Natural killer cell (primary cell): ENCODE data around the gene NRXN3. TPM values are rescaled to one million over a fixed set of nuclear protein-coding genes. Genes with fewer than 3 reads are reported as not detected.

Source experiments
- ATAC-seq, 3 donors: fragments of 150-1000 bp in 2 of 3; fragments of 200-7000 bp in 1 of 3; cut with Tn5 transposase; 1 replicate in 1 of 3; 2 replicates in 2 of 3; pipeline ENCODE4 v1.10.0; 2021; ENCODE audit warnings: mild to moderate bottlenecking in 2 of 3, moderate library complexity in 2 of 3
- DNase-seq, 2 donors: peaks; one replicate each; pipeline versions ENCODE4 v3.0.0 to v3.0.0-alpha.2; 2013 to 2021; ENCODE audit warnings: mixed read lengths in 1 of 2
- H3K27ac ChIP-seq: one replicate; pipeline ENCODE4 v1.5.1; 2013; ENCODE audit warnings: mild to moderate bottlenecking, low read length
- H3K27me3 ChIP-seq: one replicate; pipeline ENCODE4 v1.6.1; 2013; ENCODE audit warnings: low read length; ENCODE audit not compliant: control insufficient read depth, insufficient read depth
- H3K36me3 ChIP-seq: one replicate; pipeline ENCODE4 v1.6.1; 2013; ENCODE audit warnings: low read length; ENCODE audit not compliant: control insufficient read depth, insufficient read depth
- H3K4me1 ChIP-seq: one replicate; pipeline ENCODE4 v1.6.1; 2013; ENCODE audit warnings: low read length; ENCODE audit not compliant: control insufficient read depth, insufficient read depth
- H3K4me3 ChIP-seq: one replicate; pipeline ENCODE4 v1.5.1; 2013; ENCODE audit warnings: low read length
- H3K9me3 ChIP-seq: one replicate; pipeline ENCODE4 v1.6.1; 2013; ENCODE audit warnings: low read length; ENCODE audit not compliant: control insufficient read depth, insufficient read depth
- H3K27ac Mint-ChIP-seq, 2 donors: one replicate each; pipeline ENCODE4 v1.8.0; 2022; ENCODE audit warnings: mild to moderate bottlenecking in 2 of 2, mixed read lengths in 2 of 2, moderate library complexity in 1 of 2
- H3K27me3 Mint-ChIP-seq, 2 donors: one replicate each; pipeline ENCODE4 v1.8.0; 2022; ENCODE audit warnings: low read depth in 2 of 2, mixed read lengths in 2 of 2
- H3K36me3 Mint-ChIP-seq: one replicate; pipeline ENCODE4 v1.8.0; 2022; ENCODE audit warnings: mixed read lengths
- H3K4me1 Mint-ChIP-seq, 2 donors: one replicate each; pipeline ENCODE4 v1.8.0; 2022; ENCODE audit warnings: mixed read lengths in 2 of 2
- H3K4me3 Mint-ChIP-seq: one replicate; pipeline ENCODE4 v1.8.0; 2022; ENCODE audit warnings: mild to moderate bottlenecking, moderate library complexity, mixed read lengths
- H3K9me3 Mint-ChIP-seq, 2 donors: one replicate each; pipeline ENCODE4 v1.8.0; 2022; ENCODE audit warnings: mixed read lengths in 2 of 2
- CTCF ChIP-seq: fragments of 200-600 bp; IDR thresholded peaks from one replicate; pipeline ENCODE4 v1.8.0; 2022; ENCODE audit warnings: antibody characterized with exemption
- WGBS: methylation state at CpG from one replicate; pipeline ENCODE4 v1.1.7; 2013; ENCODE audit warnings: missing lambda C conversion rate; ENCODE audit not compliant: insufficient coverage; 5-methylcytosine and 5-hydroxymethylcytosine counted together
- intact Hi-C: fragments of 100-400 bp; cut with micrococcal nuclease; formaldehyde crosslinking; loops from one replicate; pipeline ENCODE4 v1.14.2; 2022
- total RNA-seq, 4 donors: library from RNA; stranded (reverse); fragments of 120-200 nt in 1 of 4; gene quantifications; one replicate each; pipeline versions ENCODE4 v1.2.3 to v1.2.4, GENCODE V29; 2013 to 2022

NRXN3 gene
- total RNA-seq, 3 donors from 2014 or later (not counting 1 experiment from before 2014, with no cell fraction given), result not detected

GRCh38 chr14:79356040-79356439, 1185.9 kb downstream of the NRXN3 start:
- Mint-ChIP-seq H3K27ac (no peak overlapping the region), H3K9me3 (peaks cover 0 to 3% of the 10 kb centered on the region in 2 donors), H3K27me3 (no peaks in the 10 kb centered on the region), H3K4me3 (no peak overlapping the region), H3K4me1 (no peaks in the 10 kb centered on the region), H3K36me3 (no peaks in the 10 kb centered on the region)
- ATAC-seq, result no peak
- TF ChIP-seq CTCF, result no peak
- WGBS, result 86% methylated on average over 2 of the region's 2 CpGs
- Histone ChIP-seq H3K27me3 (no peaks in the 10 kb centered on the region), H3K27ac (no peak overlapping the region), H3K4me1 (no peaks in the 10 kb centered on the region), H3K9me3 (no peaks in the 10 kb centered on the region), H3K4me3 (no peak overlapping the region), H3K36me3 (no peaks in the 10 kb centered on the region)
- intact Hi-C loops, result no loop called here
- no peak for DNase-seq

DNA sequence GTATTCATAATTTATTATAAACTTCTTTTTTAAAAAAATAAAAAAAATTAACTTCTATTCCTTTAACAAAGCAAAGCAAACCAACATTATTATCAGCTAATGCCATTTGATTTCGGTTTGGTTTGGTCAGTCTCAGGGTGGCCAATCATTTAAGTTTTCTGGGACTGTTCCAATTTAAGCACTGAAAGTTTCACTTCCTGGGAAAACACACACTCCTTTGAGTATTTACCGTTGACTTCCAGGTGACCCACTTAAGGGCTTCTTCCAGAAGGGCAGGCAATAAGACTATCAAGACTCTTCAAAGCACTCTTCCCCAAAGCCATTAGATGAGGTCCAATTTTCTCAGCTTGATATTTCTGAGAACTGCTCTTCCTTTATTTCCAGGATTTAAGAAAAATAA, 1187.1 kb downstream of the NRXN3 start:
- Histone ChIP-seq H3K9me3 (no peaks in the 10 kb centered on the region), H3K36me3 (no peaks in the 10 kb centered on the region), H3K27ac (no peak overlapping the region), H3K4me1 (no peaks in the 10 kb centered on the region), H3K4me3 (no peak overlapping the region), H3K27me3 (no peaks in the 10 kb centered on the region)
- no peak for ATAC-seq
- Mint-ChIP-seq H3K27ac (no peak overlapping the region), H3K9me3 (peaks cover 0 to 3% of the 10 kb centered on the region in 2 donors), H3K36me3 (no peaks in the 10 kb centered on the region), H3K4me3 (no peak overlapping the region), H3K27me3 (no peaks in the 10 kb centered on the region), H3K4me1 (no peaks in the 10 kb centered on the region)
- 82% methylated on average over 2 of the region's 2 CpGs for WGBS
- intact Hi-C loops, result no loop called here
- no peak for DNase-seq
- no peak for TF ChIP-seq CTCF

GRCh38 chr14:79363291-79363690, 1193.1 kb downstream of the NRXN3 start:
- no peak for DNase-seq
- H3K4me3 Mint-ChIP-seq, result no peak overlapping the region
- no peaks in the 10 kb centered on the region for H3K4me1 Mint-ChIP-seq
- no peaks in the 10 kb centered on the region for H3K27me3 Mint-ChIP-seq
- H3K27me3 ChIP-seq, result no peaks in the 10 kb centered on the region
- 100% methylated on average over 3 of the region's 3 CpGs for WGBS
- H3K36me3 Mint-ChIP-seq, result no peaks in the 10 kb centered on the region
- no peaks in the 10 kb centered on the region for H3K4me1 ChIP-seq
- TF ChIP-seq CTCF, result no peak
- H3K27ac Mint-ChIP-seq, result no peak overlapping the region
- H3K9me3 Mint-ChIP-seq, result peaks cover 5 to 12% of the 10 kb centered on the region in 2 donors
- intact Hi-C loops, result no loop called here
- H3K4me3 ChIP-seq, result no peak overlapping the region
- H3K9me3 ChIP-seq, result no peaks in the 10 kb centered on the region
- no peaks in the 10 kb centered on the region for H3K36me3 ChIP-seq
- no peak for ATAC-seq
- no peak overlapping the region for H3K27ac ChIP-seq
